Measurements from ENCODE around the gene SLC2A11.

SLC2A11 gene

DNA sequence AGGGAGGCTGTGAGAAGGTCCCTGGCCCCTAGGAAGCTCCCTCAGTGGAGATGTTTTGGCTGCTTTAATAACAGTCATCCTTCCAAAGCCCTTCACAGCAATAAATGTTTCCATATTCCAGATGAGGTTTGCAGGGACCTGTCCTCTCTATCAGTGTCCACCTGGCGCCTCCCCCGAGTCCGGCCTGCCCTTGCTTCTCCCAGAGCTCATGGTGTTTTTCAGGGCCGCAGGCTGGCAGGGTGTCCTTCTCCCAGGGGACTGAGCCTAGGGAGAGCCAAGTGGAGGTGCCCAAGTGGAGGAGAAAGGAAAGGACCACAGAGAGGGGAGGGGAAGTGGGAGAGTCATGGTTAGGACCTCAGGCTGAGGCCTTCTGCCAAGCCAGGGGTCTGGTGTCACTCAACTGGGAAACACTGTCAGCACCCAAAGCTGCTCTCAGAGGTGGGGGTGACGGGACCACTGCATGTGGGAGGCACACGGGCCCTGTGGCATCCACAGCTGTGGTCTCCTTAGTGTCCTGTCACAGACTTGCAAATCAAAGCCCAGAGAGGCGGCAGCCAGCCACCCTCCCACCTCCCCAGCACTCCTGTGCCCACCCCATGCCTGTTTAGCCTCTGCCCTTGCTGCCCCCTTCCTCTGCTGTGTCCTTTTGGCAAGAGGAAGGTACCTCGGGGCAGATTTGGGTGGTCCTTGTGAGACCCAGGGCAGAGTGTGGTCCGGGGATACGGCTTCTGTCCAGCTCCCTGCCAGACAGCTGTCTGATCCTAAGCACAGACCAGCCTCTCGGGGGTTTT, 25.3 kb upstream of the SLC2A11 start:
- DNase-seq (ENCODE audit: low spot score): no peak

DNA sequence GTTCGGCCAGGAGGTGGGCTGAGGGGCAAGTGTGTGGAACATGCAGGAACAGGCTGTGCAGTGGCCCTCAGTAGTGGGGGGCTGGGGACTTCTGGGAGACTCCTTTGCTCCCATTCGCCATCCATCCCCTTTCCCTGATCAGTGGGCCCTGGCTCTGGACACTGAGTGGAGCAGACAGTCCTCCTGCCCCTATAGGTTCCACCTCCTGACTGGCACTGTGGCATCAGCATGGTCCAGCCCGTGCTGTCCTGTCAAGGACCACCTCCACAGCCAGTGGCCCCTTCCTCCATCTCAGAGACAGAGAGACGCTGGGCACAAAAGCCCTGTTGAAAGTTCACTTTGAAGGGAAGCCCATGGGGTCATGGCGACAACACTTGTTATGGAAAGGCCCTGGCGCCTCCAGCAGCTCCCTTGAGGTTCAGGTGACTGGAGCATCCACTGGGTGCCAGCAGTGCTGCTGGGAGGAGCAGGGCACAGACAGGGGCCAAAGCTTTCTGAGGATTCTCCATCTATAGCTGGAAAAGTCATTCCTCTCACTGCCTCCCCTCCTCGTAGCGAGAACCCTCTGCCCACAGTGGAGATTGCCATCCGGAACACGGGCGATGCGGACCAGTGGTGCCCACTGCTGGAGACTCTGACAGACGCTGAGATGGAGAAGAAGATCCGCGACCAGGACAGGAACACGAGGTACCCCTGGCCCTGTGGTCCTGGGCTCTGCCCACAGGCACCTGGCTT, 24.5 kb upstream of the SLC2A11 start:
- no peak for DNase-seq (ENCODE audit: low spot score)

DNA sequence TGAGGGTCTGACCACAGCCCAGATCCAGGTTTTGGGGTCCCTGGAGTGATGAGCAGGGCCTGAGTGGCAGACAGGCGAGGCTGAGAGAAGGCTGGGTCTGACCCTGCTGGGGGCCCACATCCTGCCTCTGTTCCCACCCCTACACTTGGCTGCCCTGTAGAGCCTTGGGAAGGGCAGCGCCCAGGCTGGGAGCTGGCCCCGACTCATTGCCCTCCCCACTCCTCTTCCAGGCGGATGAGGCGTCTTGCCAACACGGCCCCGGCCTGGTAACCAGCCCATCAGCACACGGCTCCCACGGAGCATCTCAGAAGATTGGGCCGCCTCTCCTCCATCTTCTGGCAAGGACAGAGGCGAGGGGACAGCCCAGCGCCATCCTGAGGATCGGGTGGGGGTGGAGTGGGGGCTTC, 23.8 kb upstream of the SLC2A11 start:
- no peak for DNase-seq (ENCODE audit: low spot score)

DNA sequence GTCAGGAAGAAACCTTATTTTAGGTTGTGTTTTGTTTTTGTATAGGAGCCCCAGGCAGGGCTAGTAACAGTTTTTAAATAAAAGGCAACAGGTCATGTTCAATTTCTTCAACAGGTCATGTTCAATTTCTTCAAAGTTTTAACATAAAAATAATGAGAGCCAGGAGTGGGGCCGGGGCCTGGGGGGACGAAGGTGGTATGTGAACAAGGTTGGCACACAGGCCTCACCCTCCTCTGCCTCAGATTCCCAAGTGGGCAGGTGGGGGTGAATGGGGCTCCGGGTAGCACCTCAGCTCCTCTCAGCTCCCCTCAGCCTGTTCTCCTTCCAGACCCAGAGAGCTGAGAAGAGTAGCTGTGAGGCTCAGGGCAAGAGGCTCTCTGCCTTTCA, 23.3 kb upstream of the SLC2A11 start:
- no peak for DNase-seq (ENCODE audit: low spot score)

DNA sequence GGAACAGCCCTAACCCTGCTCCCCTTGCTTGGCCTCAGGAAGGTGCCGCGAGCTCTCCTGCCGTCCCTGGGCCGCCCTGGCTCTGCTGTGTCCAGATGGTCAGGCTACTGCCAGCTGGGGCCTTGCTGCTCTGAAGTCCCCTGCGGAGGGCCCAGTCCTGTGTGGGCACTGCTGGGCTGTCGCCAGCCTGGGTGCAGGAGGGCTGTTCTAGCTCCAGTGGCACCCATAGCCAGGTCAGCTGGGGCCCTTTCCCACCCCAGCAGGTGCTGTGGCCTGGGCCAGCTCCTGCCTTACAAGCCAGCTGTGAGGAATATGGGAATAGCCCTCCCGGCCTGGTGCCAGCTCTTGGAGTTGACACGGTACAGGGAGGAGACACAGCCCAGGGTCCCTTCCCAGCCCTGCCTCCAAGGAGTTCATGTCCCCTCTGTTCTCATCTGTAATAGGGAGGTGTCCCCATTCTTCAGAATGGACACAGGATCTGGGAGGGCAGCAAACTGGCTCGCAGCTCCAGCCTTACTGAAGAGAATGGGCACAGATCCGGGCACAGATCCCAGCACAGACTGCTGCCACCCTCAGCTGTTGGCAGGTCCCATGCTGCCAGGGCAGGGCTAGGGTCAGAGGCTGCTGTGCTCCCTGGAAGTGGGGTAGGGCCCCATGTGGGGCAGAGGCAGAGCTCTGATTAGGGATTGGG, 22.7 kb upstream of the SLC2A11 start:
- no peak for DNase-seq (ENCODE audit: low spot score)

DNA sequence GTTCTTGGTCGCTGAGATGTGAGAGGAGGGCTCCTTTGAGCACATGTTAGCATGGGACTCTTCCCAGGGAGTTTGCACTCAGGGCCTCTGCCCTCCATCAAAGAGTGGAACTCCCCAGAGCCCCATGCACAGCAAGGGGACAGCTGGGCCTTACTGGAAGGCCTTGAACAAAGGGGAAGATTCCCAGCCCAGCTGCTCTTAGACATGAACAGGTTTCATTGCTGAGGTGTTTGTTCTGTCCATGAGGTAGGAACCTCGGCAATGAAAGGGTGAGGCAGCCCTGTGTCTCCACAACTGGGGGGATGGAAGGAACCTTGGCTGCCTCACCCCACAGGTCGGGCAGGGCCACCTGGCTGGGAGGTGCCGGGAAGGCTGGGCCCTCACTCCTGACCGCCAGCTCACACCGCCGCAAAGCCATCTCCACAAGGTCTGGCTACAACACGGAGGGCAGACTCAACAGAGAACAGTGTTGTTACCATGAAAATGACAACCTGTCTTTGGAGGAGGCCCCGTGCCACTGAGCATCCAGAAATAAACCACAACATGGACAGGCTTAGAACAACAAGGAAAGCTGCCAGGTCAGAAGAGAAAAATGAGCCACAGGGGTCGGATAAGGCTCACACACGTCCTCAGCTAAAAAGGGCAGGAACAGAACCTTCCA, 22.1 kb upstream of the SLC2A11 start:
- no peak for DNase-seq (ENCODE audit: low spot score)

DNA sequence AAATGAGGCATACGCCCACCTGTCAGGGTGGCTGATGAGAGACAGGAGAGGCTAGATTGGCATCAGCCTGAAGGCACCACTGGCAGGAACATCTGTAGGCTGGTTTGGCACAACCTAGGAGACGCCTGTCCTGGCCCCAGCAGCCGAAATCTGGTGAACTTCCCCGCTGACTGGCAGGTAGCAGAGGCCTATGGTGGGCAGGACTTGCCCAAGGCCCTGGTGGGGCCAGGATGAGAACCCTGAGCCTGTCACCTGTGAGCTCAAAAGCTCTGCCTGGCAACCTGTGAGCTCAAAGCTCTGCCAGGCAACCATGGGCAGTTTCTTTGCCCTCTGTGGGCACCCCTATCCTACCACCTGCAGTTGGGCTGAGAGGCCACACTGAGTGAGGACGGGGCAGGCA, 21.4 kb upstream of the SLC2A11 start:
- no peak for DNase-seq (ENCODE audit: low spot score)

DNA sequence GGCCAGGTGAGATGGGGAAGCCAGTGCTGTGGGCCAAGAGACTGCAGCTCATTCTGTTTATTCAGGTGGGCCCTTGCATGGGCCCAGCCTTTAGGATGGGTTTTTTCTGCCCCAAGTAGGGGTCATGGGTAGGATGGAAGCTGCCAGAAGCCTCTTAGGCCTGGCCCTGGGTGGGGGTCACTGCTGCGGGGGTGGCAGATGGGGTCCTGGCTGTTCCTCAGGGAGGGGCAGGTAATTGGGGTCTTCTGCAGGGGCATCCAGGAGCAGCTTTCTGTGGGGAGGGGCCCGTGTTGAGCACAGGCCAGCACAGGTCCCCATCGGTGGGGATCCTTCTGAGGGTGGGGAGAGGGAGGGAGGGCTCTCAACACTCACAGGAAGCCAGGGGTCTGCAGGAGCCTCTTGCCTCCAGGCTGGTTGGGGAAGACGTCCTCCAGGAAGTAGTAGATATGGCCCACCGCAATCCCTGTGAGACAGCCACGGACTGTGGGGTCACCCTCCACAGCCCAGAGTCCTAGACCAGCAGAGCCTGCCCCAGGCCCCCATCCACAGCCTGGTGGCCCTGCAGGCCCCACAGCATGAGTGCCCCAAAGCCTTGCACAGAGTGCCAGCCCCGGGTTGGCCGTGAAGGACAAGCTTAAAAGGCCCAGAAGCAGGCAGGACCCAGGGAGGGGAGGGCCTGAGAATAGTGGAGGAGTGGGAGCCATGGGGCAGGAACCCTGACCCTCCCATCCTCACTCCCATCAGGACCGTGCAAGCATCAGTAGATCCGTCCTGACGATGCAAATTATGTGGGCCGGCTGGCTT, 20.8 kb upstream of the SLC2A11 start:
- no peak for DNase-seq (ENCODE audit: low spot score)

DNA sequence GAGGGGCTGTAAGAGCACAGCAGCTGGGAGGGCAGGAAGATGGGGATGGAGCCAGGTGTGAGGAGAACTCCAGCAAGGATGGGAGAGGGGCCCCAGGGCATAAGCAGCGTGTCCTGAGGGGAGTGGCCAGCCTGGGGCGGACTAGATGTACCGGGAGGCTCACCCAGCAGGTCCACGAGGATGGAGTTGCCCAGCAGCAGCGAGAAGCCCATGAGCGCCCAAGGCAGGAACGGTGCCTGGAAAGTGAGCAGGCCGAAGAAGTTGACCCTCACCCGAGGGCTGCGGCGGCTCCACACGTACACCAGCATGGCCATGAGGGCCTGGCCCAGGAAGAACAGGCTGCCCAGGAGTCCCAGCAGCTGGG, 20.2 kb upstream of the SLC2A11 start:
- no peak for DNase-seq (ENCODE audit: low spot score)

DNA sequence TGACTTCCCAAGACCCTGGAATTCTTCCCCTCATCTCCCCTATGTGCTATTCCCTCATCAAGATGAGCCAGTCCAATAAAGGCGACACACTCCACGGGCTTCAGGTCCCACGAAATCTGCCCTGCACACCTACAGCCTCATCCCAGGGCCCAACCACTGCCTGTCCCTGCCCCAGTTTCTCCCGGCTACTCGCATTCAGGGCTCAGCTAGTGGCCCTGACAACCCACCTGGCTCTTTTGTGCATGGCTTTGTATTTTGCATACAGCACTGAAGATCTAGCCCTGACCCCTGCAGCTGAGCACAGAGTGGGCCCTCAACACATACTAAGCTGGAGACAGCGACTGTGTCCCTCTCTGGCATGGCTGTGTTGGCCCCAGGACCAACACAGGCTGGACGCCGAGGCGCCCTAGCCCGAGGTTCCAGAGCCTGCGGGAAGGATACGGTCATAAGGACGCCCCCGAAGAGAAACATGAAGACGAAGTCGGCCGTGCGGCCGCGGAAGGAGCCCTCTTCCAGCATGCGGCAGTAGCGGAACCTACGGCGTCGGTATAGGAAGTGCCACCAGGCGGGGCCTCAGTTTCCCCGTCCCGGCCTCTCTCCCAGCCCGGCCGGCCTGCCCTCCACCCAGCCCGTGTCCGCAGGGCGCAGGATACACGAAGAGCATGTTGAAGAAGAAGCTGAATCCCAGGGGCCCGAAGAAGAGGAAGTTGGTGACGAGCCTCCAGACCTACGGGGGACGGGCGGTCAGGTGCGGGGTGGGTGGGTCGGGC, 19.6 kb upstream of the SLC2A11 start:
- DNase-seq (ENCODE audit: low spot score): no peak

DNA sequence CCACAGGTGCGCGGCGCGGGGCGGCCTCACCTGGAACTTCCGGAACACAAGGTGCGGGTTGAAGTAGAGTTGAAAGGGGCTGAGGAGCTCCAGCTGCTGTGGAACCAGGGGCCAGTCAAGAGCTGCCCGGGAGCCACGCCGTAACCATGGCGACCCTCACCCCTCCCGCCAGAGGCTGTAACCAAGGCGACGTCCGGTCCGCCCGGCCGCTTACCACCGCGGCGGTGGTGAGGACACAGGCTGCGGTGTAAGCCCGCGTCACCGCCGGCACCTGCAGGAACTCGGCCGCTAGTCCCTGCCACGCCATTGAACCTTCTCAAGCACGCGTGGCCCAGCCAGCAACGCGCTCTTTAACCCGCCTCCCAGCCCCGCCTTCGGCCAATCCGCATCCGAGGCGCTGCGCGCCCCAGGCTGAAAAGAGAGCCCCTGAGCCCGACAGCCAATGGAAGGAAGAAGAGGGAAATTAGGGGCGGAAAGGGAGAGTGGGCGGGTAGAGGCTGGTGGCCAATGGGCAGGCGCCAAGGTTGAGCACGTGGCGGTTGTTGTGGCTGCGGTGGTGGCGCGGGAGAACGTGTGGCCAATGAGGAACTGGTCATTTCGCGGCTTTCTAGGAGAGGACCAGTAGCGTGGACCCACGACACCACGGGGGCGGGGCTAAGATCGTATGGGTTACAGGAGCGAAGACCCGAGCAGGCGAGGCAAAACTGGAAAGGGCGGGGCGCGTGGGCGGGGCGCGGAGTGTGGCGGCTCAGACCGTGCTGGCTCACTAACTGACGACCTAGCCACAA, 18.8 kb upstream of the SLC2A11 start, which contains the start of gene DERL3:
Gene DERL3, minus strand, starts transcription at position 326 of the 788 bp plus-strand sequence. Its CDS starts 19 bp downstream, at position 307.
- peak; percentile 97 for DNase-seq (ENCODE audit: low spot score)

DNA sequence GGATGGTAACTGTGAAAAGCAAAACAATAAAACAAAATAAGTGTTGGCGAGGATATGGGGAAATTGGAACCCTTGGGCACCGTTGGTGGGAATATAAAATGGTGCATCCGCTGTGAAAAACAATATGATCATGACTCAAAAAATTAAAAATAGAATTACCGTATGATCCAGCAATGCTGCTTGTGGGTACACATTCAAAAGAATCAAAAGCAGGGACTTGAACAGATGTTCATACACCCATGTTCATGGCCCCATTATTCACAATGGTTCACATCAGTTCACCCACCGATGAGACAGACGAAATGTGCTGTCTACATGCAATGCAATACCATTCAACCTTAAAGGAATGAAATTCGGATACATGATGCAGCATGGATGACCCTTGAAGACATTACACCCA, 17.6 kb upstream of the SLC2A11 start:
- DNase-seq (ENCODE audit: low spot score): no peak

DNA sequence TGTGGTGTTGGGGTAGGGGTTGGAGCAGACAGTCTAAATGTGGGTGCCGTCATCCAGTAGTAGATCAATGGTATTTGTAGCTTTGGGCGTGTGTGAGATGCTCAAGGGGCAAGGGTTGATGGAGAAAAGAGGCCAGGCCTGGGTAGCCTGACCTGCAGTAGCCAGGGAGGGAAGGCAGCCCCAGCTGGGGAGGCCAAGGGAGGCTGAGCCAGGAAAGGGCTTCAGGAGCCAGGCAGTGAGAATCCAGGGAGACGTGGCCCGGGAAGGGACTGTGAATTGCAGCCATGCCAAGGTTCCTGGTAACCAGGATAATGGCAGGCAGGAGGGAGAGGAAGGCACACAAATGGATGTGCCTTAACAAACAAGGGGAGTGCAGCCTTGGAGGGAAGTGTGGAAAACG, 16.4 kb upstream of the SLC2A11 start:
- no peak for DNase-seq (ENCODE audit: low spot score)

DNA sequence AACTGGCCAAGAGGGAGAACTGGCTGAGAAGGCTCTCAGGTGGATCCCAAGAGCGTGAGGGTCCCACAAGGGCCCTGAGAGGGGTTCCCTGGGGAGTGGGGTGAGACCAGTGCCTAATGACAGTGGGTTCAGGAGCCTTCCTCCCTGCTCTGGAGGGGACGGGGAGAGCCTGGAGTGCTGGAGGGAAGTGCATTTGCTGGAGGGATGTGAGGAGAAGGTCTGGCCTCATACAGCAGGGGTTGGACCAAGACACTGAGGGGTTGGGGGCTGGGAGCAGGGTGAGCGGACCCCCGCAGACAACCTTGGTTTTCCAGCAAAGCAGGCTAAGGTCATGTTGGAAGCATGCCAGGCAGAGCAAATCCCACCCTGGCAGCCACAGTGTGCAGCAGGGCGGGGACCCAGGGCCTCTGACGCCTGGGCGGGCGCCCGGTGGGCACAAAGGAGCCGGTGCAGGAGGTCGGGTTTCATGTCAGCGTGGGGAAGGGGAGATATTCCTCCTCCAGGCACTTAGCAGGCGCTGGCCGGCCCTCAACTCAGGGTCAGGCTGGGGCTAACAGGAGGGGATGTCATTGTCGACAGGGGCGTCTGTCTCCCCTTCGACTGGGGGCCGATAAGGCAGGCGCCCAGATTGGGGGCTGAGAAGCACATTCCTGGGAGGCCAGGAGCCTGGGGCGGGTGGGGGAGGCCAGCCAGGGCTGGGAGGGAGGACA, 15.8 kb upstream of the SLC2A11 start:
- DNase-seq (ENCODE audit: low spot score): no peak

DNA sequence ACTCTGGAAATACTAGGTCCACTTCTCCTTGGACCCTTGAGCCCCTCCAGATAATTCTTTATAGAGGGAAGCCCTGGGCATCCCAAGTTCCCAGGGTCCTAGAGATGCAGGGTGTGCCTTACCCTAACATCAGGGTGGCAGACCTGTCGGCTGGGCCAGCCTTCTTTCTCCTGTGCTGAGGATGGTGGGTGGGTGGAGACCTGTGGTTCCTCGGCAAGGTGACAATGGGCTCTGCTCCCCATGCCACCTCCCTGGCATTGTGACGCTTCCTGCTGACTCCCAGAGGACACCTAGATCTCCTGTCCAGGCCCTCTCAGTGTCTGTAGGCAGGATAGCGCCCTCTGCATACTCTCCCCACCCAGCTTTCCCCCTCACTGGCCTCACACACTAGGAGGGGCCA, 15.1 kb upstream of the SLC2A11 start:
- DNase-seq (ENCODE audit: low spot score): no peak

DNA sequence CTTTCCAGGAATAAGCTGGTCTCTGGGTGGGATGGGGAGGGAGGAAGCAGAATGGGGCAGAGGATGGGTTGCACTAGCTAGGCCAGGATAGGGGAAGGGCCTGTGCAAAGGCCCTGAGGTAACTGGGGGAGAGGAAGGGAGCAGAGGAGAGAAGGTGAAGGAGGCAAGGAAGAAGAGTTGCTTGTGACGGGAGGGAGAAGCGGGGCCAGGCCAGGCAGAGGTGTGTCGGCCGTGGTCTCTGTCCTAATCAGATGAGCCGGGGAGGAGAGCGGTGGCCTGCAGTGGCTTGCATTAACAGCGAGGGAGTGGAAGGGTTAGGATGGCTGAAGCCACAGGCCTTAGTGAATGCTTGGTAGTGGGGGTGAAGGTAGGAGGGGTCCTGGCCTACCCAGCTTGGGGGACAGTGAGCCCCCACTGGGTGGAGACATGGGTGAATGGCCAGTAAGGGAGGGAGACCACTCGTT, 12.9 kb upstream of the SLC2A11 start:
- no peak for DNase-seq (ENCODE audit: low spot score)

DNA sequence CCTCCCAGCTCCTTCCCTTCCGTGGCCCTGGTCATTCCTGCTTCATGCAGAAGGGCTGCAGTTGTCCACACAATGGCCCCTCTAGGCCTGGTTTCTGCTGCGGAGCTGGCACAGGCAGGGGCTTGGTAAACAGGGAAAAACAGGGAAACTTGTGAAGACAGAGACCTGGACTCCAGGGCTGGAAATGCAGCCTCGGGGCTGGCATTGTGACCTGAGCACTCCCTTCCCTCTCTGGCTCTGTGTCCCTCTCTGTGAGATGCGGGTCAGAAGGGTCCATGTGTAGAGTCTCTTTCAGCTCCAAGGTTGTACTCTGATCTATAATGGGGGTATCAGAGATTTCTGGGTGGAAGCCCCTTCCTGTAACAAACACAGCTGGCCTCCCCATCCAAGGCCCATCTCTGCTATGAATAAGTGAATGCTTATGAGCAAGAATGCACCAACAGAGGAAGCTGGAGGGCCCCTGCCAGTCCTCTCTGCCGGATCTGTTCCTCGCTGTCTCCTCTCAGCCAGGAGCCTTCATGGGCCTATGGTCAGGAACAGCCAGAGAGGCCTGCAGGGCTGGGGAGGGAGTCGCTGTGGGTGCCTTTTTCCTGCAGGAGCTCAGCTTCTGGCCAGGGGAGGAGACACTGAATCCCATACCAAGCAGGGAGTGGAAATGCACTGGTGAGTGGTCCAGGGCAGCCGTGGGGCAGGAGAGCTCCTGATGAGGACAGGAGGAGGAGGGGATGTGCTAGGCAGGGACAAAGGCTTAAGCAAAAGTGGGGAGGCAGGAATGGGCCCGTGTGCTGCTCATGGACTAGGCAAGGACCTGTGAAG, 12.2 kb upstream of the SLC2A11 start:
- DNase-seq (ENCODE audit: low spot score): no peak

DNA sequence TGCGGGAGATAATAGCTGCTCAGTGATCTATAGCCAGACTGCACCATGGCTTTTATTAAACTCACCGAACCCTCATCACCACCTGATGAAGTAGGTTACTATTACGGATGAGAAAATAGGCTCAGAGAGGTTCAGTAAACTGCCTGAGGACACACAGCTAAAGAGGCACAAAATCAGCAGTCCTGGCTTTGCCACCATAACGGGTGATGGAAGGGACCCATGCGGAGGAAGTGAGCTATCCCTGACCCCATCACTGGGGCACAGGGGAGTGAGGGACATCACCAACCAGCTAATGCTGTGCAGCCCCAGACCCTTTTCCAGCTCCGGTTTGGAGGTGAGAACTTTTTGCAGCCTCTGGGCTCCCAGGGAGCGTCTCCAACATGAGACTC, 11.6 kb upstream of the SLC2A11 start:
- DNase-seq (ENCODE audit: low spot score): no peak
